Activated CD8-positive, alpha-beta T cell treated with anti-CD3 and anti-CD28 coated beads, Interleukin-2, amount 10 ng/mL, durations not matched to agents 7 days and 5 days (primary cell): ENCODE measurements around the gene HHAT. TPM values are rescaled to one million over a fixed set of nuclear protein-coding genes. Genes with fewer than 3 reads are reported as not detected.
"Not testable (repeated sequence)": the region's sequence is repeated elsewhere in the genome, so short reads cannot be mapped to it uniquely, and the experiment has no call there.

Experiments used
- ATAC-seq: fragments of 150-1000 bp; cut with Tn5 transposase; one replicate; pipeline ENCODE4 v1.10.0; 2021; ENCODE audit warnings: moderate library complexity
- CTCF ChIA-PET: fragments of 350-600 bp; sonication (Branson Sonifier 250); formaldehyde crosslinking; loops from one replicate; lab custom pipeline; 2021; ENCODE audit warnings: antibody characterized with exemption; lab: Charles Lee
- POLR2A ChIA-PET: fragments of 350-600 bp; sonication (Branson Sonifier 250); formaldehyde crosslinking; loops from one replicate; lab custom pipeline; 2021; ENCODE audit warnings: antibody characterized with exemption; lab: Charles Lee
- DNase-seq: peaks from one replicate; pipeline ENCODE4 v3.0.0-alpha.2; 2020
- H3K27ac Mint-ChIP-seq: one replicate; pipeline ENCODE4 v1.8.0; 2021; ENCODE audit warnings: mild to moderate bottlenecking, mixed read lengths
- H3K27me3 Mint-ChIP-seq: one replicate; pipeline ENCODE4 v1.8.0; 2021; ENCODE audit warnings: low read depth, mixed read lengths
- H3K36me3 Mint-ChIP-seq: one replicate; pipeline ENCODE4 v1.8.0; 2021; ENCODE audit warnings: low read depth, mixed read lengths
- H3K4me1 Mint-ChIP-seq: one replicate; pipeline ENCODE4 v1.8.0; 2021; ENCODE audit warnings: low read depth, mixed read lengths
- H3K4me3 Mint-ChIP-seq: one replicate; pipeline ENCODE4 v1.8.0; 2021; ENCODE audit warnings: mild to moderate bottlenecking, mixed read lengths
- H3K9me3 Mint-ChIP-seq: one replicate; pipeline ENCODE4 v1.8.0; 2022; ENCODE audit warnings: mixed read lengths; ENCODE audit not compliant: insufficient read depth
- total RNA-seq, 2 experiments: library from RNA; stranded (reverse); gene quantifications; one replicate each; pipeline ENCODE4 v1.2.3, GENCODE V29; 2021

Gene HHAT
- total RNA-seq, 2 experiments from 2014 or later, result 0.71 to 0.94 TPM

DNA sequence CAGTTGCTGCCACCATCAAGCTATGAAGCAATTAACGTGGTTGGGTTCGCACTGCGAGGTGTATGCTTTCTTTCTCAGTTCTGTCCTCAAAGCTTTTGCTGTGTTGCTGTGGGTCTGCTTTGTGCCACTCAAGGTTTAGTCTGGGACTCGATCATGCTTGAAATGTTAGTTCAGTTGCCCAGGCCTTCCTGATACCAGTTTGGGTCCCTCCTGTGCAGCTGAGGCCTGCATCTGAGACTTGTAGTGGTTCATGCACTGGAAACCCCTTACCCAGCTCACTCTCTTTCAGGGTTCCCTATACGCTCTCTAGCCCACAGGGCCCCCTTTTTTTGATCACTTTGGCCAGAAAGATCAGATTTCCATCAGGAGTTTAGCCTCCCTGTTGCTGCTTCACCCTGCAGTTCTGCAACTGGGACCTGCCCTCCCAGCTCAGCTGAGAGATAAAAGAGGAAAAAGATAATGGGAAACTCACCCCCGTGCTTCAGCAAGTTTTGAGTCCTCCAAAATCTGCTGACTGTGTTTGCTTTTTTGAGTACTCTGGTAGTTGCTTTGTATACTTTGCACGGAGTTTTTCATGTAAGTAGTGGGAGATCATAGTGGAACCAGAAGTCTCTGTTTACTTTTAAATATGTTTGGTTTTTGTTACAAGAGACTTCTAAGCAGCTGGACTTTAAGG lies 317.0 kb downstream of the HHAT start:
- POLR2A ChIA-PET, result no interaction called here
- Mint-ChIP-seq H3K4me3 (no peak overlapping the region), H3K27me3 (peaks cover 11% of the 10 kb centered on the region), H3K9me3 (no peaks in the 10 kb centered on the region), H3K27ac (no peak overlapping the region), H3K4me1 (peaks cover 17% of the 10 kb centered on the region), H3K36me3 (no peaks in the 10 kb centered on the region)
- DNase-seq (no peak), ATAC-seq (no peak)
- CTCF ChIA-PET, result no interaction called here

DNA sequence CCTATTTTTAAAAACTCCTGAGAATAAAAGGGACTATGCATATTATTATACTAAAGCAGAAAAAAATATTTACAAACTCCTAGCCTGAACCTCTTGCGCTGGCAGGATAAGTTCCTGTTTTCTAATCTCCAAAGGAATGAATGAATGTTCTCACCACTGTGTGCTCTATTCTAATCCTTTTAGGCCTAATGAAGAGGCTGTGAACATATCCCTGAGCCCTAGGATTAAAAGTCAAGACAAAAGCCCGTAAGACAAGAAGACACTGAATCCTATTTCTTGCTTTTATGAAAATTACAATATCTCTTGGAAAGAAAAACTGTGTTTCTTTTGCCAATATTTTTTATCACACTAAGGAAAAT lies 317.5 kb downstream of the HHAT start:
- Mint-ChIP-seq H3K27me3 (peaks cover 9% of the 10 kb centered on the region), H3K9me3 (no peaks in the 10 kb centered on the region), H3K4me1 (peaks cover 17% of the 10 kb centered on the region), H3K27ac (no peak overlapping the region), H3K36me3 (no peaks in the 10 kb centered on the region), H3K4me3 (no peak overlapping the region)
- POLR2A ChIA-PET, result no interaction called here
- CTCF ChIA-PET, result no interaction called here
- DNase-seq (no peak), ATAC-seq (no peak)

DNA sequence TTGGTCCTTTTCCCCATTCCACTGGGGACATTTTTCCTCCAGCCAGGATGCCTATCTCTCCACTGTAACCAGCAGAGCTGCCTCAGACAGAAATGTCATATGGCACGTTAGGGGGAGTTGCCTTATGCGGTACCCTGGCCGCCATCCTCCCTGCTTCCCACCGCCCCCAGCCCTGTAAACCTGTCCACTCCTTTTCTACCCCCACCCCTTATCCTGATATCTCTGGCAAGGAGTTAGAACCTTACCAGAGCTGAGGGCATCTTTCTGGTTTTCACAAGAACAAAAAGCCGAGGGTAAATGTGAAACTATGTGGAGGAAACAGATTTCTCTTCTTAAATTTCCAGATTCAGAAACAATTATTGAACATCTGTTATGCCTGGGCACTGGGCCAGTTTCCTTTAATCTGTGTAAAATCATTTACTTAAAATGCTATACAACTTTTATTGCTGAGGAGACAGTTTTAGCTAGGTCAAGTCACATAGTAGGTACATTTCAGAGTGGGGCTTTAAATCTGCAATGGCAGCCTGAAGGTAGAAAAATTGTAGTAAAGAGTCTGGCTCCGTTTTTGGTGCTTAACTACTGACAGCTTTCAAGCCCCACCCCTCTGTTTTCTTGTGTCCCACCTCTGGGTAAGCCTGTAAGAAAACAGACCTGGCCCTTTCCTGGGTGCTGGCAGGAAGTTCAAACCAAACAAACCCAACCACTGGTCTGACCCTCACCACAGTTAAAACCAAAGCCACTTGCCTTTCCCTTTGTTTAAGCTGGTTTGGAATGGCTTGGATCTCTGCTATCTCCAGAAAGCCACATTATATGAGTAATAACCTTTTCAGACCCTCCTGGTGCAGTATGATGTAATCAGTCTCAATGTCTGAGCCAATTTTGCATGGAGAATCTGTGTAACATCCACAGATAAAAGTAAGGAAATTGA lies 319.0 kb downstream of the HHAT start:
- no peaks in the 10 kb centered on the region for H3K9me3 Mint-ChIP-seq
- peaks cover 17% of the 10 kb centered on the region for H3K4me1 Mint-ChIP-seq
- no peaks in the 10 kb centered on the region for H3K36me3 Mint-ChIP-seq
- H3K4me3 Mint-ChIP-seq, result no peak overlapping the region
- peak; percentile 29 for DNase-seq
- H3K27me3 Mint-ChIP-seq, result peaks cover 9% of the 10 kb centered on the region
- ChIA-PET POLR2A (no interaction called here), CTCF (no interaction called here)
- no peak overlapping the region for H3K27ac Mint-ChIP-seq
- ATAC-seq, result peak; percentile 36

DNA sequence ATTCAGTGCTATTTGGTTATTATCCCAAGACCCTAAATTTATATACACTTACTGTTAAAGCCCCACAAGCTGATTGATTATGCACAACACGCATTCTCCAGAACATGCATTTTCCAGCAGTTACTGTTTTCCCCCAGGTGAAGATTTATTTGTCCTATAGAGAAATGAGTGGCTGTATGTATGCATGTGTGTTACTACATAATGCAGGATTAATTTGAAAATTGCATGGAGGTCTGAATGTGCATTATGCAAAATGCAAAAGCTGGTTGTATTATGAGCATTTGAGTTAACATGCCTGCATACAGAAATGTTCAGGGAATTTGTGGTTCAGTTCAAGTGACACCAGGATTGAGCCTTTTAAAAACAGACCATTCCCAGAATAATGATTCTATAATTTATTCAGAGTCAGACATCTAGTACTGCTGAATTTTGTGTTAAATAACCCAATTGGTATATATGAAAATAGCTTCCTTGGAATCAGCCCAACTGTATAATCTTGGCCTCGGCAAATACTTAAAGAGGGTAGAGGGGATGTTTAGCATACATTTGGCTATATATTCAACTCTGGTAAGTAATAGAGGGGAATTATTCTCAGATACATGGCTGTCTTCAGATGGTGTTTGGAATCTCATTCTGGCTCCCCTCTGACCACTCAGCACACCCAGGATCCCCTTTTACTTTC lies 320.0 kb downstream of the HHAT start:
- Mint-ChIP-seq H3K4me1 (peaks cover 17% of the 10 kb centered on the region), H3K9me3 (no peaks in the 10 kb centered on the region), H3K4me3 (no peak overlapping the region), H3K27me3 (peaks cover 9% of the 10 kb centered on the region), H3K27ac (no peak overlapping the region), H3K36me3 (no peaks in the 10 kb centered on the region)
- ATAC-seq, result no peak
- POLR2A ChIA-PET, result no interaction called here
- CTCF ChIA-PET, result no interaction called here
- DNase-seq, result no peak

DNA sequence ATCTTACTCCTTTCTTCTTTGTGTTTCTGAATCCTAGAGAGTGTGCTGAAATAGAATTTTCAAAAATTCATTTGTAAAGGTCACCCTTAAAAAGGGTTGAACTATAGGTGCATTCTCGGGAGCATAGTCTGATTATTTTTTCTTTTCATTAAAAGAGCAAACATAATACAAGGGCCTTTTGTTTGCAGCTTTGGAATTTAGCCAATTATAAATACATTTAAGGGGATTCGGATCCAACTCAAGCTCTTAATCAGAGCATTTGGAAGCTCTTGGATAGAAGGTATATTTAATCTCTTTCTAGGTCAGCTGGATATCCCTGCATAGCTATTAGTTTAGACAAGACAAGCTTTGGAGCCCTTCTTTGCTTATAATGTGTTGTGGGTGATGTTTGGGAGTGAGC lies 321.7 kb downstream of the HHAT start:
- peaks cover 9% of the 10 kb centered on the region for H3K27me3 Mint-ChIP-seq
- ChIA-PET CTCF (interaction anchor here (1.1 kb wide), 1 partner anchor 484 kb away, joined by 3 read pairs; the partner anchor contains the start of gene KCNH1), POLR2A (no interaction called here)
- no peaks in the 10 kb centered on the region for H3K9me3 Mint-ChIP-seq
- DNase-seq (no peak), ATAC-seq (no peak)
- peaks cover 17% of the 10 kb centered on the region for H3K4me1 Mint-ChIP-seq
- no peak overlapping the region for H3K27ac Mint-ChIP-seq
- no peak overlapping the region for H3K4me3 Mint-ChIP-seq
- no peaks in the 10 kb centered on the region for H3K36me3 Mint-ChIP-seq

DNA sequence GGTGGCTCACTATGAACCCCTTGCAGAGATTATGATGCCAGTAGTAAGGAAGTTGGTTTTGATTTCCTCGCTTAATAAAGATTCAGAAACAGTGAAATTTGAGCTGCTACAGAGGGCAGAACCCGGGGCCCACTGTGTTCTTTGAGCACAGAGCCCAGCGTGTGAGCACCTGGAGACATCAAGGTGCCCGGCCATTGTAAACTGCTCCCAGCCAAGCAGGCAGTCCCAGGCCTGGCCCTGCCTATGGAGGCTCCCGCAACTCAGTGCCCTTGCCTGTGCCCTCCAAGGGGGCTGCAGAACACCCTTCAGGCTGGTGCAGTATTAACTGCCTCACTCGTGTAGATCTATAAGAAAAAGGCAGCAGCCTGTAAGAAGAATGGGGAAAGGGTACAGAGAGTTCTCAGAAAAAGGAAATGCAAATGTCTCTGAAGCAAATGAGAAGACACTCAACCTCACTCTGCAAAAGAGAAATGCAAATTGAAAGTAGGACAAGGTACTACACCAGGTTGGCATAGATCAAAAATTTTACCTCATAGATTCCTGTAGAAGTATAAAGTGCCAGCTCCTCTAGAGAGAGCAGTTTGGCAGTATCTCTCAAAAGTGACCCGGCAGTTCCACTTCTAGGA lies 323.7 kb downstream of the HHAT start:
- POLR2A ChIA-PET, result no interaction called here
- Mint-ChIP-seq H3K36me3 (no peaks in the 10 kb centered on the region), H3K4me1 (peaks cover 12% of the 10 kb centered on the region), H3K27ac (no peak overlapping the region), H3K9me3 (no peaks in the 10 kb centered on the region), H3K27me3 (peaks cover 5% of the 10 kb centered on the region), H3K4me3 (no peak overlapping the region)
- CTCF ChIA-PET, result no interaction called here
- DNase-seq (no peak), ATAC-seq (no peak)

DNA sequence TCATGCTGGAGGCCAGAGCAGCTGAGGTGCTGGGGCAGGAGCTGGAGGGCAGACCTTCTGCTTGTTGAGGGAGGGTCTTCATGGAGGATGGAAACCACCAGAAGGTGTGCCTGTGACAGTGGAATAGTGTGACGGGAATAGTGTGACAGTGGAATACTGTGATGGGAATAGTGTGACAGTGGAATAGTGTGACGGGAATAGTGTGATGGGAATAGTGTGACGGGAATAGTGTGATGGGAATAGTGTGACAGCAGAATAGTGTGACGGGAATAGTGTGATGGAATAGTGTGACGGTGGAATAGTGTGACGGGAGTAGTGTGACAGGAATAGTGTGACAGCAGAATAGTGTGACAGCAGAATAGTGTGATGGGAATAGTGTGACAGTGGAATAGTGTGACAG lies 325.1 kb downstream of the HHAT start:
- no peaks in the 10 kb centered on the region for H3K9me3 Mint-ChIP-seq
- ATAC-seq (peak; percentile 32), DNase-seq (peak; percentile 23)
- no peak overlapping the region for H3K27ac Mint-ChIP-seq
- H3K4me1 Mint-ChIP-seq, result no peaks in the 10 kb centered on the region
- CTCF ChIA-PET, result no interaction called here
- POLR2A ChIA-PET, result no interaction called here
- no peaks in the 10 kb centered on the region for H3K36me3 Mint-ChIP-seq
- H3K27me3 Mint-ChIP-seq, result peaks cover 7% of the 10 kb centered on the region
- H3K4me3 Mint-ChIP-seq, result no peak overlapping the region

DNA sequence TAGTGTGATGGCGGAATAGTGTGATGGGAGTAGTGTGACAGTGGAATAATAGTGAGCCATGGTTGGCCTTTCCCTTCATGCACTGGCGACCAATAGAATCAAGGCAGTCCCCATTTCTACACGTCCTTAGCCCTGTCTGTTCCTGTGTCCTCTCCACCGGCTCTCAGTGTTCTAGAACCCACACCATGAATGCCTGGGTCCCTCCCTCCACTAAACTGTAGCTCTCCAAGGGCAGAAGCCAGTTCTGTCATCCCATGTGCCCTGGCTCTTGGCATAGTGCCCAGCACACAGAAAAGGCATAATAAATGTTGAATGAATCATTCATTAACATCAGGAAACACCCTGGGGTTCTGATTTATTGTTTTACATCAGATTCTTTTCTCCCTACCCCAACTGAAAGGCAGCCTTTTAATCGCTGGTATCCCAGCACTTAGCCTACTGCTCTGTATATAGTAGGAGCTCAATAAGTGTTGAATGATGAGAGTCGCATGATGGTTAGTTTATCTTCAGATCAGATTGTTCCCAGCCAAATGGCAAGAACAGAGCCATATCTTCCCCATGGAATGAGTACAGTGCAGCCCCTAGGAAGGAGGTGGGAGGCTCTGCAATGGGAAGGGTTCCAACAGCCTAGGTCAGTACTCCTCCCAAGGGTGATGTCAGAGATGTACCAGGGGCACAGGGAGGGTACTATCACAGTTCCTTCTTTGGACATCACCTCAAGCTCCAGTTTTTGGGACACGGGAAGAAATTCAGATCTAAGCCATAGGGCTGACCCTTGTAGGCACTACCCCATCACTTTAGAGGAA lies 325.7 kb downstream of the HHAT start:
- DNase-seq, result peak; percentile 67
- no peaks in the 10 kb centered on the region for H3K4me1 Mint-ChIP-seq
- no peak overlapping the region for H3K27ac Mint-ChIP-seq
- CTCF ChIA-PET, result no interaction called here
- no peaks in the 10 kb centered on the region for H3K9me3 Mint-ChIP-seq
- no peak overlapping the region for H3K4me3 Mint-ChIP-seq
- POLR2A ChIA-PET, result no interaction called here
- H3K36me3 Mint-ChIP-seq, result no peaks in the 10 kb centered on the region
- peak; percentile 55 for ATAC-seq
- peaks cover 7% of the 10 kb centered on the region for H3K27me3 Mint-ChIP-seq

DNA sequence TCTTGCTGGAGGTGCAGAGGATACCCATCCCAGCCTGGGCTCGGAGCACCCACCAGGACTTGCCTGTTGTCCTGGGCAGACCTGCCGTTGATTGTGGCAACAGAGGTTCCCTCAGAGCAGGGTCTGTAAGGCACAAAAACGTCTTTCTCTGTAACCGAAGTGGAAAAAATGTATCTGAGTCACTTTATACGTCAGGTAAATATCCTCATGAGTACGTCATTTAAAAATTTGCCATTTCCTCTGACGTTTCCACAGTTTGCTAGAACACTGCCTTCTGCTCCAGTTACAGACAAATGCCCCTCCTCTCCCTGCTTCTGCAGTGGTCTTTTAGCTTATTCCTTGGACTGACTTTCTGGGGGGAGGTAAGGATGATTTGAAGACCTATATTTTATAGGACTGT lies 326.8 kb downstream of the HHAT start:
- Mint-ChIP-seq H3K4me3 (no peak overlapping the region), H3K27me3 (peaks cover 3% of the 10 kb centered on the region), H3K9me3 (no peaks in the 10 kb centered on the region), H3K27ac (no peak overlapping the region), H3K4me1 (no peaks in the 10 kb centered on the region), H3K36me3 (no peaks in the 10 kb centered on the region)
- CTCF ChIA-PET, result no interaction called here
- ATAC-seq (no peak), DNase-seq (no peak)
- POLR2A ChIA-PET, result no interaction called here

DNA sequence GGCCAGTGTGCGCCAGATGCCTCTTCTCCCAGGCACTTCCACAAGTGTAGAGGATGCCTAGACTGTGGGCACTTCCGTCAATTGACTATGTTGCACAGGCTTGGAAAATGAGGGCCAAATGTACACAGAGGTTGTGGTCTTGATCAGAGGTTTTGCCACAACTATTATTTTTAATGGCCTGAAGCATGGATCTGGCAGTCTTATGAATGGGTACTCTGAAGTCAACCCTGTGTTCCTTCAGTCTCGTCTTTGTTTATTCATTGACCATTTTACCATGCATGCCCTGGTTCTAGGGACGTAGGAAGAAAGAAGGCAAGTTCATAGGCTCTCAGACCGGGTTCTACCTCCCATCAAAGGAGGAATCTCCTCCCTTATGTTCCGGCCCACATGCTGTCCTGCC lies 329.1 kb downstream of the HHAT start:
- ChIA-PET CTCF (no interaction called here), POLR2A (no interaction called here)
- Mint-ChIP-seq H3K9me3 (no peaks in the 10 kb centered on the region), H3K27ac (no peak overlapping the region), H3K4me1 (no peaks in the 10 kb centered on the region), H3K4me3 (no peak overlapping the region), H3K36me3 (no peaks in the 10 kb centered on the region), H3K27me3 (peaks cover 3% of the 10 kb centered on the region)
- DNase-seq (no peak), ATAC-seq (no peak)

DNA sequence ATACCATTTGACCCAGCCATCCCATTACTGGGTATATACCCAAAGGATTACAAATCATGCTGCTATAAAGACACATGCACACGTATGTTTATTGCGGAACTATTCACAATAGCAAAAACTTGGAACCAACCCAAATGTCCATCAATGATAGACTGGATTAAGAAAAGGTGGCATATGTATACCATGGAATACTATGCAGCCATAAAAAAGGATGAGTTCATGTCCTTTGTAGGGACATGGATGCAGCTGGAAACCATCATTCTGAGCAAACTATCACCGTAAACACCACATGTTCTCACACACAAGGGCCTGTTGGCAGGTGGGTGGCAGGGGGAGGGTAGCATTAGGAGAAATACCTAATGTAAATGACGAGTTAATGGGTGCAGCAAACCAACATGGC lies 332.8 kb downstream of the HHAT start:
- DNase-seq, ATAC-seq, H3K9me3 Mint-ChIP-seq, H3K4me1 Mint-ChIP-seq, H3K27ac Mint-ChIP-seq, CTCF ChIA-PET, POLR2A ChIA-PET, H3K27me3 Mint-ChIP-seq, H3K4me3 Mint-ChIP-seq, H3K36me3 Mint-ChIP-seq: not testable (repeated sequence)
